Keratinocyte (primary cell): ENCODE data around the gene AP2A2. TPM values are rescaled to one million over a fixed set of nuclear protein-coding genes. Genes with fewer than 3 reads are reported as not detected.

Experiments used
- DNase-seq: peaks from one replicate; pipeline ENCODE4 v3.0.0-alpha.2; 2011; ENCODE audit warnings: low read depth, missing footprints, low spot score
- FAIRE-seq: peaks from 2 replicates; lab custom pipeline; 2011; peaks lifted over from hg19 to GRCh38; lab: Jason Lieb, UNC
- H2AFZ ChIP-seq: 2 replicates; pipeline ENCODE4 v1.6.0; 2012; ENCODE audit warnings: low read length, control low read depth, inconsistent platforms; ENCODE audit not compliant: control insufficient read depth
- H3K27ac ChIP-seq: 2 replicates; pipeline ENCODE4 v1.5.1; 2011; ENCODE audit warnings: low read length; ENCODE audit not compliant: control insufficient read depth, insufficient read depth
- H3K27me3 ChIP-seq: 3 replicates; pipeline ENCODE4 v1.6.0; 2011; ENCODE audit warnings: low read length; ENCODE audit not compliant: control insufficient read depth, insufficient read depth; ENCODE audit errors: extremely low read depth
- H3K36me3 ChIP-seq, 2 experiments: 2 replicates in 1 of 2; 3 replicates in 1 of 2; pipeline ENCODE4 v1.5.1; 2011; ENCODE audit warnings: low read length in 2 of 2, mild to moderate bottlenecking in 1 of 2; ENCODE audit not compliant: control insufficient read depth in 2 of 2, insufficient read depth in 2 of 2; ENCODE audit errors: extremely low read depth in 1 of 2
- H3K4me1 ChIP-seq: 3 replicates; pipeline ENCODE4 v1.5.1; 2011; ENCODE audit warnings: low read length; ENCODE audit not compliant: control insufficient read depth, insufficient read depth; ENCODE audit errors: extremely low read depth
- H3K4me2 ChIP-seq: 3 replicates; pipeline ENCODE4 v1.6.0; 2011; ENCODE audit warnings: low read depth, low read length; ENCODE audit not compliant: control insufficient read depth, insufficient read depth; ENCODE audit errors: extremely low read depth
- H3K4me3 ChIP-seq, 3 experiments: fragments of 200-600 bp in 1 of 3; sonication (generic) in 1 of 3; 2 replicates in 2 of 3; 3 replicates in 1 of 3; pipeline ENCODE4 v1.5.1; 2011 to 2016; ENCODE audit warnings: low read length in 3 of 3, mild to moderate bottlenecking in 3 of 3, control low read depth in 2 of 3, inconsistent platforms in 1 of 3, low read depth in 1 of 3, mixed read lengths in 1 of 3, mixed run types in 1 of 3, moderate library complexity in 1 of 3; ENCODE audit not compliant: control insufficient read depth in 2 of 3, insufficient read depth in 2 of 3; ENCODE audit errors: extremely low read depth in 1 of 3
- H3K79me2 ChIP-seq: 2 replicates; pipeline ENCODE4 v1.6.0; 2012; ENCODE audit warnings: low read length; ENCODE audit not compliant: control insufficient read depth, insufficient read depth
- H3K9ac ChIP-seq: 3 replicates; pipeline ENCODE4 v1.6.0; 2011; ENCODE audit warnings: low read length; ENCODE audit not compliant: control insufficient read depth, insufficient read depth; ENCODE audit errors: extremely low read depth
- H3K9me1 ChIP-seq: 3 replicates; pipeline ENCODE4 v1.6.0; 2011; ENCODE audit warnings: low read length; ENCODE audit not compliant: control insufficient read depth, insufficient read depth; ENCODE audit errors: extremely low read depth
- H3K9me3 ChIP-seq: 2 replicates; pipeline ENCODE4 v1.5.1; 2012; ENCODE audit warnings: low read depth, low read length; ENCODE audit not compliant: control insufficient read depth
- H4K20me1 ChIP-seq: 3 replicates; pipeline ENCODE4 v1.6.0; 2011; ENCODE audit warnings: low read length; ENCODE audit not compliant: control insufficient read depth, insufficient read depth; ENCODE audit errors: extremely low read depth
- EZH2 ChIP-seq: IDR thresholded peaks from one replicate; pipeline ENCODE4 v1.6.1; 2012; ENCODE audit warnings: inconsistent platforms, mild to moderate bottlenecking, low read length, moderate library complexity
- dilution Hi-C: fragments of 300-500 bp; cut with MboI; formaldehyde crosslinking; loops from one replicate; pipeline ENCODE4 v1.7.0; 2020; ENCODE audit warnings: low sequenced_read_pairs; ENCODE audit not compliant: extremely low pct_ligation_motif_present
- polyA plus RNA-seq, 5 experiments: library from polyadenylated mRNA; depleted of rRNA in 3 of 5; stranded (reverse) in 3 of 5; stranded (forward) in 1 of 5; unstranded in 1 of 5; fragments of >200 nt; gene quantifications; 1 replicate in 1 of 5; 2 replicates in 3 of 5; 3 replicates in 1 of 5; pipeline versions ENCODE4 v1.2.1 to v1.2.3, GENCODE V29; 2011 to 2012; ENCODE audit warnings: missing spikeins in 2 of 5, low read depth in 1 of 5, low replicate concordance in 1 of 5
- TF ChIP-seq, protein P1 (sequence below), 3 experiments: IDR thresholded peaks in 1 of 3; conservative IDR thresholded peaks in 1 of 3; optimal IDR thresholded peaks in 1 of 3; 2 replicates in 2 of 3; 3 replicates in 1 of 3; pipeline versions ENCODE3 to v1.5.1; 2011; ENCODE audit warnings: low read length in 3 of 3, mild to moderate bottlenecking in 3 of 3, moderate library complexity in 2 of 3, control low read depth in 1 of 3, inconsistent platforms in 1 of 3; ENCODE audit not compliant: insufficient read depth in 2 of 3; ENCODE audit errors: extremely low read depth in 1 of 3

The AP2A2 gene
- polyA plus RNA-seq, 1 donor (not counting 4 experiments of a cell fraction or from before 2014, with no cell fraction given), result 47.8 TPM

GRCh38 chr11:934527-934926, 8.9 kb downstream of the AP2A2 start:
- FAIRE-seq (no peak), DNase-seq (no peak)
- peaks cover 8% of the 10 kb centered on the region for H3K4me1 ChIP-seq
- no peaks in the 10 kb centered on the region for H3K9me3 ChIP-seq
- H2AFZ ChIP-seq, result no peak overlapping the region
- H3K4me3 ChIP-seq, result no peak overlapping the region
- H3K9ac ChIP-seq, result no peak overlapping the region
- peaks cover 83% of the 10 kb centered on the region for H3K79me2 ChIP-seq
- H3K4me2 ChIP-seq, result no peak overlapping the region
- H3K27ac ChIP-seq, result no peak overlapping the region
- peaks cover 1 to 7% of the 10 kb centered on the region in 2 experiments for H3K36me3 ChIP-seq
- no peaks in the 10 kb centered on the region for H3K27me3 ChIP-seq
- no peaks in the 10 kb centered on the region for H3K9me1 ChIP-seq
- no peak for TF ChIP-seq EZH2
- TF ChIP-seq, protein P1, sequence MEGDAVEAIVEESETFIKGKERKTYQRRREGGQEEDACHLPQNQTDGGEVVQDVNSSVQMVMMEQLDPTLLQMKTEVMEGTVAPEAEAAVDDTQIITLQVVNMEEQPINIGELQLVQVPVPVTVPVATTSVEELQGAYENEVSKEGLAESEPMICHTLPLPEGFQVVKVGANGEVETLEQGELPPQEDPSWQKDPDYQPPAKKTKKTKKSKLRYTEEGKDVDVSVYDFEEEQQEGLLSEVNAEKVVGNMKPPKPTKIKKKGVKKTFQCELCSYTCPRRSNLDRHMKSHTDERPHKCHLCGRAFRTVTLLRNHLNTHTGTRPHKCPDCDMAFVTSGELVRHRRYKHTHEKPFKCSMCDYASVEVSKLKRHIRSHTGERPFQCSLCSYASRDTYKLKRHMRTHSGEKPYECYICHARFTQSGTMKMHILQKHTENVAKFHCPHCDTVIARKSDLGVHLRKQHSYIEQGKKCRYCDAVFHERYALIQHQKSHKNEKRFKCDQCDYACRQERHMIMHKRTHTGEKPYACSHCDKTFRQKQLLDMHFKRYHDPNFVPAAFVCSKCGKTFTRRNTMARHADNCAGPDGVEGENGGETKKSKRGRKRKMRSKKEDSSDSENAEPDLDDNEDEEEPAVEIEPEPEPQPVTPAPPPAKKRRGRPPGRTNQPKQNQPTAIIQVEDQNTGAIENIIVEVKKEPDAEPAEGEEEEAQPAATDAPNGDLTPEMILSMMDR (optimal IDR thresholded peaks at IDR 0.05 in 1 of 3, IDR thresholded peaks at IDR 0.05 in 1 of 3, conservative IDR thresholded peaks at IDR 0.05 in 1 of 3; ENCODE audit: extremely low read depth in 1 of 3, insufficient read depth in 2 of 3, low read length in 3 of 3), result no peak
- no peaks in the 10 kb centered on the region for H4K20me1 ChIP-seq
- dilution Hi-C loops, result no loop called here

GRCh38 chr11:936199-936598, 10.5 kb downstream of the AP2A2 start:
- no peak overlapping the region for H3K4me2 ChIP-seq
- no peaks in the 10 kb centered on the region for H3K9me1 ChIP-seq
- H3K27ac ChIP-seq, result no peak overlapping the region
- peaks cover 0 to 5% of the 10 kb centered on the region in 2 experiments for H3K36me3 ChIP-seq
- H2AFZ ChIP-seq, result no peak overlapping the region
- H3K27me3 ChIP-seq, result no peaks in the 10 kb centered on the region
- no peaks in the 10 kb centered on the region for H3K9me3 ChIP-seq
- peaks cover 8% of the 10 kb centered on the region for H3K4me1 ChIP-seq
- H3K9ac ChIP-seq, result no peak overlapping the region
- TF ChIP-seq EZH2, result no peak
- TF ChIP-seq, protein P1 (optimal IDR thresholded peaks at IDR 0.05 in 1 of 3, IDR thresholded peaks at IDR 0.05 in 1 of 3, conservative IDR thresholded peaks at IDR 0.05 in 1 of 3; ENCODE audit: extremely low read depth in 1 of 3, insufficient read depth in 2 of 3, low read length in 3 of 3), result no peak
- dilution Hi-C loops, result no loop called here
- no peak for FAIRE-seq
- H3K4me3 ChIP-seq, result no peak overlapping the region
- H3K79me2 ChIP-seq, result peaks cover 86% of the 10 kb centered on the region
- H4K20me1 ChIP-seq, result no peaks in the 10 kb centered on the region
- DNase-seq, result no peak
